A673 (cell line): Measurements from ENCODE around the gene CHRD. TPM values are rescaled to one million over a fixed set of nuclear protein-coding genes. Genes with fewer than 3 reads are reported as not detected.
A peak's percentile ranks its signal among the peaks of the same experiment; 100 is the strongest.

ENCODE experiments used
- BruUV-seq: library from RNA; stranded (reverse); fragments of 400-500 nt; replicated peaks from 2 replicates; lab custom pipeline; 2021; lab: Mats Ljungman, UMichigan
- CTCF ChIA-PET: fragments of 300-600 bp; sonication (Branson Sonifier 250); formaldehyde crosslinking; loops from one replicate; lab custom pipeline; 2022; ENCODE audit warnings: antibody characterized with exemption; lab: Charles Lee
- POLR2A ChIA-PET: fragments of 300-600 bp; sonication (Branson Sonifier 250); formaldehyde crosslinking; loops from one replicate; lab custom pipeline; 2022; ENCODE audit warnings: antibody characterized with exemption; ENCODE audit not compliant: low non-redundant PET; lab: Charles Lee
- DNase-seq: peaks from one replicate; pipeline ENCODE4 v3.0.0-alpha.2; 2015; ENCODE audit warnings: low spot score
- H3K27ac ChIP-seq: fragments of 200-600 bp; sonication (generic); 2 replicates; pipeline ENCODE4 v1.5.1; 2016; ENCODE audit warnings: mixed run types, low read depth, mild to moderate bottlenecking, mixed read lengths, antibody characterized with exemption, low read length; ENCODE audit not compliant: poor library complexity, severe bottlenecking
- H3K27me3 ChIP-seq: fragments of 200-600 bp; sonication (generic); replicated peaks from 2 replicates; pipeline ENCODE4 v1.6.1; 2017; ENCODE audit warnings: mixed run types, low read depth, mild to moderate bottlenecking, mixed read lengths, antibody characterized with exemption, low read length; ENCODE audit not compliant: insufficient read depth, poor library complexity
- H3K36me3 ChIP-seq: fragments of 200-600 bp; sonication (generic); 2 replicates; pipeline ENCODE4 v1.6.1; 2016; ENCODE audit warnings: mixed run types, mild to moderate bottlenecking, mixed read lengths, antibody characterized with exemption, low read length; ENCODE audit not compliant: insufficient read depth, poor library complexity, severe bottlenecking
- H3K4me1 ChIP-seq: fragments of 200-600 bp; sonication (generic); 2 replicates; pipeline ENCODE4 v1.6.1; 2017; ENCODE audit warnings: mixed run types, mild to moderate bottlenecking, mixed read lengths, antibody characterized with exemption, low read length; ENCODE audit not compliant: insufficient read depth, poor library complexity, severe bottlenecking
- H3K4me3 ChIP-seq: fragments of 200-600 bp; sonication (generic); 2 replicates; pipeline ENCODE4 v1.5.1; 2016; ENCODE audit warnings: low read depth, mixed run types, mild to moderate bottlenecking, mixed read lengths, low read length; ENCODE audit not compliant: poor library complexity, severe bottlenecking
- H3K9me3 ChIP-seq: fragments of 200-600 bp; sonication (generic); 2 replicates; pipeline ENCODE4 v1.6.1; 2016; ENCODE audit warnings: mixed run types, low read depth, mild to moderate bottlenecking, mixed read lengths, antibody characterized with exemption, low read length; ENCODE audit not compliant: poor library complexity, severe bottlenecking
- CTCF ChIP-seq: fragments of 300-800, 200-600 bp; sonication (generic); conservative IDR thresholded peaks from 2 replicates; pipeline ENCODE4 v1.5.1; 2017; ENCODE audit warnings: low read depth, mild to moderate bottlenecking, antibody characterized with exemption, low read length, moderate library complexity, mixed read lengths
- EZH2 ChIP-seq: fragments of 200-600 bp; sonication (generic); IDR thresholded peaks from 2 replicates; pipeline ENCODE4 v1.6.1; 2017; ENCODE audit warnings: borderline replicate concordance, low read depth, mild to moderate bottlenecking, mixed read lengths, antibody characterized with exemption, low read length; ENCODE audit not compliant: poor library complexity, severe bottlenecking
- intact Hi-C: fragments of 100-400 bp; cut with micrococcal nuclease; formaldehyde crosslinking; loops from one replicate; pipeline ENCODE4 v1.10.0; 2022; ENCODE audit not compliant: unreplicated experiment
- total RNA-seq: library from RNA; stranded (reverse); gene quantifications from 2 replicates; pipeline ENCODE4 v1.2.3, GENCODE V29; 2021

CHRD gene
- total RNA-seq, 1 experiment from 2014 or later: 0.06 TPM

GRCh38 chr3:184414418-184415202 lies 34.8 kb downstream of the CHRD start:
- Histone ChIP-seq H3K36me3 (no peaks in the 10 kb centered on the region), H3K4me3 (no peak overlapping the region), H3K4me1 (peaks cover 10% of the 10 kb centered on the region), H3K27ac (no peak overlapping the region), H3K9me3 (no peaks in the 10 kb centered on the region), H3K27me3 (no peaks in the 10 kb centered on the region)
- CTCF ChIA-PET: interaction anchor here (0.6 to 1.2 kb wide), 5 partner anchors 30 to 100 kb away, joined by 3 to 11 read pairs (median 4); no protein-coding TSS in a partner anchor
- intact Hi-C loops: loop anchor here (5.0 kb wide), 2 partner anchors 98 to 128 kb away; no protein-coding TSS in a partner anchor
- TF ChIP-seq CTCF (no peak), EZH2 (no peak)
- POLR2A ChIA-PET: interaction anchor here (0.6 to 1.0 kb wide), 3 partner anchors 120 to 949 kb away, joined by 3 to 4 read pairs (median 3); partner anchors contain the start of gene MAP3K13
- BruUV-seq: no TSS peak
- peak; percentile 56 for DNase-seq

- TF ChIP-seq CTCF: no peak
- TF ChIP-seq EZH2: no peak
- no peak overlapping the region for H3K27ac ChIP-seq
- DNase-seq: peak; percentile 46
- peaks cover 10% of the 10 kb centered on the region for H3K4me1 ChIP-seq
- CTCF ChIA-PET: interaction anchor here (0.6 to 1.2 kb wide), 5 partner anchors 29 to 100 kb away, joined by 3 to 11 read pairs (median 4); no protein-coding TSS in a partner anchor
- no TSS peak for BruUV-seq
- H3K9me3 ChIP-seq: no peaks in the 10 kb centered on the region
- H3K27me3 ChIP-seq: no peaks in the 10 kb centered on the region
- intact Hi-C loops: loop anchor here (5.0 kb wide), 2 partner anchors 97 to 127 kb away; no protein-coding TSS in a partner anchor
- POLR2A ChIA-PET: interaction anchor here (0.6 to 1.0 kb wide), 3 partner anchors 119 to 948 kb away, joined by 3 to 4 read pairs (median 3); partner anchors contain the start of gene MAP3K13
- H3K36me3 ChIP-seq: no peaks in the 10 kb centered on the region
- H3K4me3 ChIP-seq: no peak overlapping the region
Measured at GRCh38 chr3:184415203-184415490, 35.3 kb downstream of the CHRD start.

- peak; percentile 78 for DNase-seq
- H3K27ac ChIP-seq: no peak overlapping the region
- no peaks in the 10 kb centered on the region for H3K27me3 ChIP-seq
- no peaks in the 10 kb centered on the region for H3K36me3 ChIP-seq
- intact Hi-C loops: loop anchor here (5.0 kb wide), 2 partner anchors 95 to 125 kb away; no protein-coding TSS in a partner anchor
- H3K4me1 ChIP-seq: peaks cover 10% of the 10 kb centered on the region
- H3K9me3 ChIP-seq: no peaks in the 10 kb centered on the region
- no peak for TF ChIP-seq EZH2
- peak; percentile 91 for TF ChIP-seq CTCF
- BruUV-seq: no TSS peak
- H3K4me3 ChIP-seq: no peak overlapping the region
- ChIA-PET CTCF (interaction anchor here (0.8 to 0.9 kb wide), 2 partner anchors 46 to 97 kb away, joined by 3 to 5 read pairs; no protein-coding TSS in a partner anchor), POLR2A (no interaction called here)
Measured at GRCh38 chr3:184417619-184418327, 37.9 kb downstream of the CHRD start.
